ENCODE measurements around the gene CRACDL. TPM values are rescaled to one million over a fixed set of nuclear protein-coding genes. Genes with fewer than 3 reads are reported as not detected.

Gene CRACDL
- total RNA-seq, 1 experiment from 2014 or later, result not detected

GRCh38 chr2:98931596-98931995 lies 4.4 kb downstream of the CRACDL start:
- peaks cover 5% of the 10 kb centered on the region; the same call in 1 of the 2 replicates for H3K27me3 ChIP-seq (ENCODE audit: low read length)
- H3K4me2 ChIP-seq (ENCODE audit: low read length), result no peak overlapping the region
- no peaks in the 10 kb centered on the region for H3K79me2 ChIP-seq (ENCODE audit: low read length)
- H4K20me1 ChIP-seq (ENCODE audit: low read length), result no peaks in the 10 kb centered on the region
- ChIA-PET POLR2A (ENCODE audit: unreplicated experiment) (no interaction called here), CTCF (no interaction called here)
- ATAC-seq (no peak), DNase-seq (no peak)
- no peak overlapping the region for H2AFZ ChIP-seq (ENCODE audit: low read length)
- no TSS peak for BruUV-seq (replicated peaks)
- no peaks in the 10 kb centered on the region for H3K9me2 ChIP-seq (replicated peaks; ENCODE audit: low read length)
- H3F3A ChIP-seq (ENCODE audit: low read length, unreplicated experiment), result no peaks in the 10 kb centered on the region
- intact Hi-C loops (cut with micrococcal nuclease), result no loop called here
- no peak overlapping the region for H3K4me3 ChIP-seq (ENCODE audit: low read length)
- peaks cover 8% of the 10 kb centered on the region for H3K4me1 ChIP-seq (ENCODE audit: insufficient read depth, low read length)
- no peak overlapping the region for H3K9ac ChIP-seq (ENCODE audit: low read length)
- no peaks in the 10 kb centered on the region for H3K9me3 ChIP-seq (ENCODE audit: low read length)
- no peak overlapping the region for H3K27ac ChIP-seq (ENCODE audit: low read length)
- no peaks in the 10 kb centered on the region for H3K36me3 ChIP-seq (ENCODE audit: low read depth, low read length)
- TF ChIP-seq EZH2 (IDR thresholded peaks at IDR 0.05; ENCODE audit: low read length, unreplicated experiment) (no peak), CTCF (conservative IDR thresholded peaks at IDR 0.05; ENCODE audit: low read depth, low read length) (no peak), EZH2phosphoT487 (IDR thresholded peaks at IDR 0.05; ENCODE audit: borderline replicate concordance, low read length) (no peak)

- TF ChIP-seq EZH2phosphoT487 (IDR thresholded peaks at IDR 0.05; ENCODE audit: borderline replicate concordance, low read length) (no peak), EZH2 (IDR thresholded peaks at IDR 0.05; ENCODE audit: low read length, unreplicated experiment) (no peak), CTCF (conservative IDR thresholded peaks at IDR 0.05; ENCODE audit: low read depth, low read length) (no peak)
- no TSS peak for BruUV-seq (replicated peaks)
- Histone ChIP-seq H4K20me1 (ENCODE audit: low read length) (no peaks in the 10 kb centered on the region), H3K4me1 (ENCODE audit: insufficient read depth, low read length) (peaks cover 8% of the 10 kb centered on the region), H3K79me2 (ENCODE audit: low read length) (no peaks in the 10 kb centered on the region), H3K36me3 (ENCODE audit: low read depth, low read length) (no peaks in the 10 kb centered on the region), H3F3A (ENCODE audit: low read length, unreplicated experiment) (no peaks in the 10 kb centered on the region), H3K9me2 (replicated peaks; ENCODE audit: low read length) (no peaks in the 10 kb centered on the region), H2AFZ (ENCODE audit: low read length) (no peak overlapping the region), H3K9me3 (ENCODE audit: low read length) (no peaks in the 10 kb centered on the region), H3K27ac (ENCODE audit: low read length) (no peak overlapping the region), H3K27me3 (ENCODE audit: low read length) (no peaks in the 10 kb centered on the region), H3K4me2 (ENCODE audit: low read length) (no peak overlapping the region), H3K4me3 (ENCODE audit: low read length) (no peak overlapping the region), H3K9ac (ENCODE audit: low read length) (no peak overlapping the region)
- CTCF ChIA-PET, result no interaction called here
- ATAC-seq (no peak), DNase-seq (no peak)
- POLR2A ChIA-PET (ENCODE audit: unreplicated experiment), result no interaction called here
- intact Hi-C loops (cut with micrococcal nuclease), result no loop called here
Observed at GRCh38 chr2:98929920-98930319, 6.1 kb downstream of the CRACDL start.

GRCh38 chr2:98928242-98928641 lies 7.8 kb downstream of the CRACDL start:
- no peak overlapping the region for H3K4me2 ChIP-seq (ENCODE audit: low read length)
- H3K36me3 ChIP-seq (ENCODE audit: low read depth, low read length), result no peaks in the 10 kb centered on the region
- no peak for ATAC-seq
- H3K79me2 ChIP-seq (ENCODE audit: low read length), result no peaks in the 10 kb centered on the region
- POLR2A ChIA-PET (ENCODE audit: unreplicated experiment), result no interaction called here
- H3K9me2 ChIP-seq (replicated peaks; ENCODE audit: low read length), result no peaks in the 10 kb centered on the region
- H4K20me1 ChIP-seq (ENCODE audit: low read length), result no peaks in the 10 kb centered on the region
- H3F3A ChIP-seq (ENCODE audit: low read length, unreplicated experiment), result no peaks in the 10 kb centered on the region
- BruUV-seq (replicated peaks), result no TSS peak
- no peaks in the 10 kb centered on the region for H3K27me3 ChIP-seq (ENCODE audit: low read length)
- peaks cover 8% of the 10 kb centered on the region for H3K4me1 ChIP-seq (ENCODE audit: insufficient read depth, low read length)
- no peaks in the 10 kb centered on the region for H3K9me3 ChIP-seq (ENCODE audit: low read length)
- no peak overlapping the region for H3K4me3 ChIP-seq (ENCODE audit: low read length)
- TF ChIP-seq CTCF (conservative IDR thresholded peaks at IDR 0.05; ENCODE audit: low read depth, low read length) (no peak), EZH2phosphoT487 (IDR thresholded peaks at IDR 0.05; ENCODE audit: borderline replicate concordance, low read length) (no peak), EZH2 (IDR thresholded peaks at IDR 0.05; ENCODE audit: low read length, unreplicated experiment) (no peak)
- H3K9ac ChIP-seq (ENCODE audit: low read length), result no peak overlapping the region
- no peak for DNase-seq
- intact Hi-C loops (cut with micrococcal nuclease), result no loop called here
- H2AFZ ChIP-seq (ENCODE audit: low read length), result no peak overlapping the region
- CTCF ChIA-PET, result no interaction called here
- H3K27ac ChIP-seq (ENCODE audit: low read length), result no peak overlapping the region

All from PC-3 (cell line).